Liver (tissue), 9 donors: ENCODE measurements around the gene SH2D4B. TPM values are rescaled to one million over a fixed set of nuclear protein-coding genes. Genes with fewer than 3 reads are reported as not detected.

Experiments used
- DNase-seq: peaks from one replicate; pipeline ENCODE4 v3.0.0-alpha.2; 2017; ENCODE audit warnings: low spot score
- H3K27ac ChIP-seq, 2 donors: one replicate each; pipeline ENCODE4 v1.7.0; 2013; ENCODE audit warnings: inconsistent platforms in 2 of 2, low read length in 2 of 2, control low read depth in 1 of 2, low read depth in 1 of 2, mild to moderate bottlenecking in 1 of 2
- H3K27me3 ChIP-seq, 4 donors: one replicate each; pipeline versions ENCODE4 v1.6.1 to v1.7.0; 2013; ENCODE audit warnings: low read length in 3 of 4, inconsistent platforms in 1 of 4, mild to moderate bottlenecking in 1 of 4, moderate library complexity in 1 of 4; ENCODE audit not compliant: control insufficient read depth in 4 of 4, insufficient read depth in 4 of 4
- H3K36me3 ChIP-seq, 4 donors: one replicate each; pipeline versions ENCODE4 v1.6.1 to v1.7.0; 2013; ENCODE audit warnings: low read length in 3 of 4, mild to moderate bottlenecking in 3 of 4, low read depth in 1 of 4, moderate library complexity in 1 of 4; ENCODE audit not compliant: control insufficient read depth in 4 of 4, insufficient read depth in 3 of 4
- H3K4me1 ChIP-seq, 4 donors: one replicate each; pipeline versions ENCODE4 v1.6.1 to v1.7.0; 2013; ENCODE audit warnings: low read length in 3 of 4, mild to moderate bottlenecking in 3 of 4, moderate library complexity in 1 of 4; ENCODE audit not compliant: control insufficient read depth in 4 of 4, insufficient read depth in 4 of 4
- H3K4me3 ChIP-seq, 3 donors: one replicate each; pipeline versions ENCODE4 v1.6.1 to v1.7.0; 2013; ENCODE audit warnings: low read length in 3 of 3, control low read depth in 1 of 3, low read depth in 1 of 3, mild to moderate bottlenecking in 1 of 3
- H3K9ac ChIP-seq, 2 donors: one replicate each; pipeline ENCODE4 v1.7.0; 2013; ENCODE audit warnings: low read length in 2 of 2, mild to moderate bottlenecking in 2 of 2, moderate library complexity in 2 of 2, control low read depth in 1 of 2, low read depth in 1 of 2
- H3K9me3 ChIP-seq, 4 donors: one replicate each; pipeline versions ENCODE4 v1.6.1 to v1.7.0; 2013; ENCODE audit warnings: low read length in 3 of 4; ENCODE audit not compliant: control insufficient read depth in 4 of 4
- CTCF ChIP-seq: fragments of 150-350 bp; IDR thresholded peaks from 2 replicates; pipeline ENCODE4 v1.5.1; 2017; ENCODE audit warnings: improper control_type of control experiment, low read depth, low read length; ENCODE audit not compliant: missing input control
- EGR1 ChIP-seq, 2 donors: IDR thresholded peaks; 2 replicates each; pipeline ENCODE4 v1.6.1; 2016 to 2018; ENCODE audit warnings: antibody characterized with exemption in 2 of 2, low read depth in 2 of 2
- FOXA1 ChIP-seq: IDR thresholded peaks from 2 replicates; pipeline ENCODE4 v1.6.1; 2016; ENCODE audit warnings: antibody characterized with exemption
- FOXA2 ChIP-seq: IDR thresholded peaks from 2 replicates; pipeline ENCODE4 v1.6.1; 2016; ENCODE audit warnings: antibody characterized with exemption
- GABPA ChIP-seq, 2 donors: IDR thresholded peaks in 1 of 2; conservative IDR thresholded peaks in 1 of 2; 2 replicates each; pipeline ENCODE4 v1.6.1; 2016; ENCODE audit warnings: antibody characterized with exemption in 2 of 2, mild to moderate bottlenecking in 1 of 2, moderate library complexity in 1 of 2
- HNF4A ChIP-seq, 2 donors: conservative IDR thresholded peaks; 2 replicates each; pipeline ENCODE4 v1.6.1; 2016; ENCODE audit warnings: antibody characterized with exemption in 2 of 2, mild to moderate bottlenecking in 2 of 2
- HNF4G ChIP-seq: IDR thresholded peaks from 2 replicates; pipeline ENCODE4 v1.6.1; 2016; ENCODE audit warnings: antibody characterized with exemption
- JUND ChIP-seq, 2 donors: IDR thresholded peaks; 2 replicates each; pipeline ENCODE4 v1.6.1; 2016; ENCODE audit warnings: antibody characterized with exemption in 2 of 2
- MAX ChIP-seq: IDR thresholded peaks from 2 replicates; pipeline ENCODE4 v1.6.1; 2016; ENCODE audit warnings: antibody characterized with exemption
- NR2F2 ChIP-seq: IDR thresholded peaks from 2 replicates; pipeline ENCODE4 v1.6.1; 2016; ENCODE audit warnings: antibody characterized with exemption
- RAD21 ChIP-seq, 2 donors: IDR thresholded peaks; 2 replicates each; pipeline ENCODE4 v1.6.1; 2016; ENCODE audit warnings: antibody characterized with exemption in 2 of 2, mild to moderate bottlenecking in 2 of 2
- RXRA ChIP-seq, 2 donors: IDR thresholded peaks; 2 replicates each; pipeline ENCODE4 v1.6.1; 2017 to 2018; ENCODE audit warnings: antibody characterized with exemption in 2 of 2, mild to moderate bottlenecking in 1 of 2
- SP1 ChIP-seq: IDR thresholded peaks from 2 replicates; pipeline ENCODE4 v1.6.1; 2018; ENCODE audit warnings: antibody characterized with exemption, mild to moderate bottlenecking
- TAF1 ChIP-seq: conservative IDR thresholded peaks from 2 replicates; pipeline ENCODE4 v1.6.1; 2016; ENCODE audit warnings: antibody characterized with exemption, mild to moderate bottlenecking
- YY1 ChIP-seq: IDR thresholded peaks from 2 replicates; pipeline ENCODE4 v1.6.1; 2016; ENCODE audit warnings: antibody characterized with exemption, mild to moderate bottlenecking
- WGBS: extraction: QIAGEN DNeasy Blood & Tissue Kit; methylation state at CpG from one replicate; pipeline ENCODE4 v1.1.7; 2013; 5-methylcytosine and 5-hydroxymethylcytosine counted together
- polyA plus RNA-seq, 2 donors: library from polyadenylated mRNA; stranded (reverse) in 1 of 2; unstranded in 1 of 2; fragments of 200-250 nt in 1 of 2; fragments of >200 nt in 1 of 2; fragmentation: Nextera tagmentation in 1 of 2; extraction: Ambion mirVana in 1 of 2; gene quantifications; one replicate each; pipeline versions ENCODE4 v1.2.1 to v1.2.3, GENCODE V29; 2013 to 2015
- total RNA-seq, 2 donors: library from RNA; depleted of rRNA; stranded (reverse); fragments of >200 nt; gene quantifications; one replicate each; pipeline ENCODE4 v1.2.3, GENCODE V29; 2014
- TF ChIP-seq, protein P1 (sequence below): IDR thresholded peaks from 2 replicates; pipeline ENCODE4 v1.6.1; 2016; ENCODE audit warnings: antibody characterized with exemption, mild to moderate bottlenecking
- TF ChIP-seq, protein P2 (sequence below): IDR thresholded peaks from 2 replicates; pipeline ENCODE4 v1.6.1; 2016; ENCODE audit warnings: antibody characterized with exemption
- TF ChIP-seq, protein P3 (sequence below): IDR thresholded peaks from 2 replicates; pipeline ENCODE4 v1.6.1; 2016; ENCODE audit warnings: antibody characterized with exemption
- donor health status: healthy.
- donor health status: healthy.
- donor health status: healthy.
- donor health status: healthy.
- donor health status: healthy.

The SH2D4B gene
- total and polyA plus RNA-seq, 4 donors, result 0.19 TPM; not detected in 3

DNA sequence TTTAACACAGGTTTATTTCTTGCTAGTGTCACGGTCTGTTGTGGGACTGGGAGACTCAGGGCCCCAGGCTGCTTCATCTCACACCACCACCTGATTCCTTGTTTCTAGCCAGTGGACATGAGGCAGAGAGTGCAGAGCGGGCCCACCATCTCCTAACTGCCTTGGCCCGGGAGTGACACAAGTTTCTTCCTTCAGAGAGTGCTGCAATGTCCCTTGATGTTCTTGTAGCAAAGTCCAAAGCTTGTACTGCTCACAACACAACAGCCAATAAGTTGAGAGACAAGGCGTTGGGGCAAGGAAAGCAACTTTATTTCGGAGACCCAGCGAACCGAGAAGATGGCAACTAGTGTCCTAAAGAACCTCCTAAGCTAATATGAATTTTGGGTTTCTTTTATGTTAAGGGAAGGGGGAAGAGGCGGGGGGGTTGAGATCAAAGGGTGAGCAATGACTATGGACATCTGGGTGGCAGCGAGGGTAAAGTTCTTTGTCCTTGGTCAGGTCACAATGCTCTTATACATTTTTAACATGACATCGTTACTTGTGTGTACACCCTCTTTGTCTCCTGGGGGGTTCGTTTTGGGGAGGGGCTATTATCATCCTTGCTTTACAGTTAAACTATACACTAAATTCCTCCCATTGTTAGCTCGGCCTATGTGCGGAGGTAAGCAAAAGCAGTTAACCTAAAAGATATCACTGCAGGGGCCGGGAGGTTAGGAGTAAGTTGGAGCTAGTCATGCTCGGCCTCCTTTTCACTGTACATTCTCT is 31.6 kb downstream of the SH2D4B start:
- DNase-seq, result no peak
- no peak overlapping the region for H3K4me3 ChIP-seq
- TF ChIP-seq JUND (IDR thresholded peaks at IDR 0.05) (no peak), RAD21 (IDR thresholded peaks at IDR 0.05) (no peak), FOXA2 (no peak), GABPA (IDR thresholded peaks at IDR 0.05 in 1 of 2, conservative IDR thresholded peaks at IDR 0.05 in 1 of 2) (no peak), EGR1 (IDR thresholded peaks at IDR 0.05; ENCODE audit: low read depth in 2 of 2) (no peak), MAX (no peak)
- TF ChIP-seq, protein P1, sequence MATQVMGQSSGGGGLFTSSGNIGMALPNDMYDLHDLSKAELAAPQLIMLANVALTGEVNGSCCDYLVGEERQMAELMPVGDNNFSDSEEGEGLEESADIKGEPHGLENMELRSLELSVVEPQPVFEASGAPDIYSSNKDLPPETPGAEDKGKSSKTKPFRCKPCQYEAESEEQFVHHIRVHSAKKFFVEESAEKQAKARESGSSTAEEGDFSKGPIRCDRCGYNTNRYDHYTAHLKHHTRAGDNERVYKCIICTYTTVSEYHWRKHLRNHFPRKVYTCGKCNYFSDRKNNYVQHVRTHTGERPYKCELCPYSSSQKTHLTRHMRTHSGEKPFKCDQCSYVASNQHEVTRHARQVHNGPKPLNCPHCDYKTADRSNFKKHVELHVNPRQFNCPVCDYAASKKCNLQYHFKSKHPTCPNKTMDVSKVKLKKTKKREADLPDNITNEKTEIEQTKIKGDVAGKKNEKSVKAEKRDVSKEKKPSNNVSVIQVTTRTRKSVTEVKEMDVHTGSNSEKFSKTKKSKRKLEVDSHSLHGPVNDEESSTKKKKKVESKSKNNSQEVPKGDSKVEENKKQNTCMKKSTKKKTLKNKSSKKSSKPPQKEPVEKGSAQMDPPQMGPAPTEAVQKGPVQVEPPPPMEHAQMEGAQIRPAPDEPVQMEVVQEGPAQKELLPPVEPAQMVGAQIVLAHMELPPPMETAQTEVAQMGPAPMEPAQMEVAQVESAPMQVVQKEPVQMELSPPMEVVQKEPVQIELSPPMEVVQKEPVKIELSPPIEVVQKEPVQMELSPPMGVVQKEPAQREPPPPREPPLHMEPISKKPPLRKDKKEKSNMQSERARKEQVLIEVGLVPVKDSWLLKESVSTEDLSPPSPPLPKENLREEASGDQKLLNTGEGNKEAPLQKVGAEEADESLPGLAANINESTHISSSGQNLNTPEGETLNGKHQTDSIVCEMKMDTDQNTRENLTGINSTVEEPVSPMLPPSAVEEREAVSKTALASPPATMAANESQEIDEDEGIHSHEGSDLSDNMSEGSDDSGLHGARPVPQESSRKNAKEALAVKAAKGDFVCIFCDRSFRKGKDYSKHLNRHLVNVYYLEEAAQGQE, result no peak
- H3K27me3 ChIP-seq, result peaks cover 0 to 2% (median under 1%) of the 10 kb centered on the region in 4 donors
- no peak overlapping the region for H3K27ac ChIP-seq
- no peaks in the 10 kb centered on the region for H3K4me1 ChIP-seq
- no peaks in the 10 kb centered on the region for H3K36me3 ChIP-seq
- 90% methylated on average over 15 of the region's 15 CpGs for WGBS
- no peaks in the 10 kb centered on the region for H3K9me3 ChIP-seq
- no peak overlapping the region for H3K9ac ChIP-seq

DNA sequence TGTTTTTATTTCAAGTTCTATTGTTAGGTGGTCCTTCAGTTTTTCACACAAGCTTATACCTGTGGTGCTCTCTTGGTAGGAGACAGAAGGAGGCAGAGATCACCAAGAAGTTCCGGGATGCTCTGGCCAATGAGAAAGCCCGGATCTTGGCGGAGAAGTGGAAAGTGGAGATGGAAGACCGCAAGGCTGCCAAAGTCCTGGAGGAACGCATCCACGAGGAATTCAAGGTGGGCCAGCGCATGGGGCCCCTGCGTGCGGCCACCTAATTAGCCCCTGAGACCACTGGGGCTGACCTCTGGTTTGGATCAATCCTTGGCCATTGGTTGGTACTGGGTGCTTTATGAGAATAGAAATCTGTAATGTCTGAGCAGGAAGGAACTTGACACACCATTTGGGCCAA is 33.6 kb downstream of the SH2D4B start:
- H3K4me1 ChIP-seq, result no peaks in the 10 kb centered on the region
- H3K4me3 ChIP-seq, result no peak overlapping the region
- 94% methylated on average over 9 of the region's 9 CpGs for WGBS
- no peak for TF ChIP-seq TAF1
- no peak for TF ChIP-seq HNF4A (conservative IDR thresholded peaks at IDR 0.05)
- no peak for TF ChIP-seq NR2F2
- TF ChIP-seq SP1, result no peak
- TF ChIP-seq HNF4G, result no peak
- TF ChIP-seq, protein P2, sequence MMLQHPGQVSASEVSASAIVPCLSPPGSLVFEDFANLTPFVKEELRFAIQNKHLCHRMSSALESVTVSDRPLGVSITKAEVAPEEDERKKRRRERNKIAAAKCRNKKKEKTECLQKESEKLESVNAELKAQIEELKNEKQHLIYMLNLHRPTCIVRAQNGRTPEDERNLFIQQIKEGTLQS, result no peak
- no peak for TF ChIP-seq CTCF
- TF ChIP-seq, protein P1, result no peak
- no peak for TF ChIP-seq EGR1 (IDR thresholded peaks at IDR 0.05; ENCODE audit: low read depth in 2 of 2)
- no peak for TF ChIP-seq RXRA (IDR thresholded peaks at IDR 0.05)
- no peak for TF ChIP-seq GABPA (IDR thresholded peaks at IDR 0.05 in 1 of 2, conservative IDR thresholded peaks at IDR 0.05 in 1 of 2)
- TF ChIP-seq, protein P3, sequence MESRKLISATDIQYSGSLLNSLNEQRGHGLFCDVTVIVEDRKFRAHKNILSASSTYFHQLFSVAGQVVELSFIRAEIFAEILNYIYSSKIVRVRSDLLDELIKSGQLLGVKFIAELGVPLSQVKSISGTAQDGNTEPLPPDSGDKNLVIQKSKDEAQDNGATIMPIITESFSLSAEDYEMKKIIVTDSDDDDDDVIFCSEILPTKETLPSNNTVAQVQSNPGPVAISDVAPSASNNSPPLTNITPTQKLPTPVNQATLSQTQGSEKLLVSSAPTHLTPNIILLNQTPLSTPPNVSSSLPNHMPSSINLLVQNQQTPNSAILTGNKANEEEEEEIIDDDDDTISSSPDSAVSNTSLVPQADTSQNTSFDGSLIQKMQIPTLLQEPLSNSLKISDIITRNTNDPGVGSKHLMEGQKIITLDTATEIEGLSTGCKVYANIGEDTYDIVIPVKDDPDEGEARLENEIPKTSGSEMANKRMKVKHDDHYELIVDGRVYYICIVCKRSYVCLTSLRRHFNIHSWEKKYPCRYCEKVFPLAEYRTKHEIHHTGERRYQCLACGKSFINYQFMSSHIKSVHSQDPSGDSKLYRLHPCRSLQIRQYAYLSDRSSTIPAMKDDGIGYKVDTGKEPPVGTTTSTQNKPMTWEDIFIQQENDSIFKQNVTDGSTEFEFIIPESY, result no peak
- TF ChIP-seq JUND (IDR thresholded peaks at IDR 0.05), result no peak
- no peak for TF ChIP-seq YY1
- TF ChIP-seq RAD21 (IDR thresholded peaks at IDR 0.05), result no peak
- TF ChIP-seq MAX, result no peak
- no peak for TF ChIP-seq FOXA2
- TF ChIP-seq FOXA1, result no peak
- H3K27me3 ChIP-seq, result no peaks in the 10 kb centered on the region
- H3K36me3 ChIP-seq, result no peaks in the 10 kb centered on the region
- DNase-seq, result no peak
- no peak overlapping the region for H3K9ac ChIP-seq
- H3K27ac ChIP-seq, result no peak overlapping the region
- H3K9me3 ChIP-seq, result no peaks in the 10 kb centered on the region
